ENCODE measurements around the gene CHD9.

CHD9 gene

GRCh38 chr16:53209429-53209828 lies 154.6 kb downstream of the CHD9 start:
- Histone ChIP-seq H3K9me3 (ENCODE audit: control insufficient read depth, insufficient read depth, low read depth, low read length) (no peaks in the 10 kb centered on the region), H3K36me3 (ENCODE audit: control insufficient read depth in 2 of 2, insufficient read depth in 1 of 2, low read length in 2 of 2) (peaks cover 0 to 3% of the 10 kb centered on the region in 2 experiments; a peak in 2 of 3 replicates), H3K4me1 (ENCODE audit: control insufficient read depth, insufficient read depth, low read length) (peaks cover 5% of the 10 kb centered on the region), H3K27ac (ENCODE audit: extremely low read depth, low read depth, low read length) (peak overlapping the region; percentile 45; the same call in 1 of the 2 replicates), H3K4me3 (ENCODE audit: low read depth, low read length) (peak overlapping the region; percentile 55)
- TF ChIP-seq PRDM1 (tag by site-specific recombination; IDR thresholded peaks at IDR 0.05), result peak; percentile 68
- TF ChIP-seq ZNF37A (tag by site-specific recombination; IDR thresholded peaks at IDR 0.05), result no peak
- peak; percentile 37; the same call in 1 of the 2 replicates for TF ChIP-seq ZNF366 (tag by site-specific recombination; conservative IDR thresholded peaks at IDR 0.05)
- ChIA-PET CTCF (no interaction called here), POLR2A (interaction anchor here (1.5 kb wide), 1 partner anchor 77 kb away, joined by 6 read pairs; no protein-coding TSS in a partner anchor)

DNA sequence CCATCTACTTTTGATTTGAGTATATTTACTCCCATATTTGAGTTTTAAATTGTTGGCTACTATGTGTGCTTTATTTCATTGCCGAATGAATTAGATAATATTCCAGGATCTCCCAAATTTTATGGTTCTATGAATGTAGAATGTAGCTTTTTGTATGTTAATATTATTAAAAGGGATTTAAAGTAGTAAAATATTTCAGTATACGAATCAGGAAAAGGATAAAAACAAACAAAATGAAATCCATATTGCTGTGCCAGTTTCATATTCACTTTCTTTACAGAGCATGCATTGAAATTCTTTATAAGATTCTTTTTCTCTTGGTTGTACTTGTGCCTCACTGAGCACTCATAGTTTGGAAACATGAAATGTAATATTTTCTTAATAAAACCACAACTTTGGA lies 155.1 kb downstream of the CHD9 start:
- POLR2A ChIA-PET, result no interaction called here
- TF ChIP-seq, protein P1, sequence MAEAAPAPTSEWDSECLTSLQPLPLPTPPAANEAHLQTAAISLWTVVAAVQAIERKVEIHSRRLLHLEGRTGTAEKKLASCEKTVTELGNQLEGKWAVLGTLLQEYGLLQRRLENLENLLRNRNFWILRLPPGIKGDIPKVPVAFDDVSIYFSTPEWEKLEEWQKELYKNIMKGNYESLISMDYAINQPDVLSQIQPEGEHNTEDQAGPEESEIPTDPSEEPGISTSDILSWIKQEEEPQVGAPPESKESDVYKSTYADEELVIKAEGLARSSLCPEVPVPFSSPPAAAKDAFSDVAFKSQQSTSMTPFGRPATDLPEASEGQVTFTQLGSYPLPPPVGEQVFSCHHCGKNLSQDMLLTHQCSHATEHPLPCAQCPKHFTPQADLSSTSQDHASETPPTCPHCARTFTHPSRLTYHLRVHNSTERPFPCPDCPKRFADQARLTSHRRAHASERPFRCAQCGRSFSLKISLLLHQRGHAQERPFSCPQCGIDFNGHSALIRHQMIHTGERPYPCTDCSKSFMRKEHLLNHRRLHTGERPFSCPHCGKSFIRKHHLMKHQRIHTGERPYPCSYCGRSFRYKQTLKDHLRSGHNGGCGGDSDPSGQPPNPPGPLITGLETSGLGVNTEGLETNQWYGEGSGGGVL (tag by site-specific recombination; IDR thresholded peaks at IDR 0.05), result no peak
- TF ChIP-seq ZNF280D (tag by site-specific recombination; IDR thresholded peaks at IDR 0.05) (no peak), ZNF670 (tag by site-specific recombination; IDR thresholded peaks at IDR 0.05; ENCODE audit: low read depth) (no peak), ZSCAN4 (tag by site-specific recombination; IDR thresholded peaks at IDR 0.05) (no peak), ZNF146 (tag by site-specific recombination; IDR thresholded peaks at IDR 0.05) (no peak), ZNF792 (tag by site-specific recombination; IDR thresholded peaks at IDR 0.05) (no peak), HOXA7 (CRISPR knock-in tag; IDR thresholded peaks at IDR 0.05; ENCODE audit: borderline replicate concordance) (no peak)
- TF ChIP-seq, protein P2, sequence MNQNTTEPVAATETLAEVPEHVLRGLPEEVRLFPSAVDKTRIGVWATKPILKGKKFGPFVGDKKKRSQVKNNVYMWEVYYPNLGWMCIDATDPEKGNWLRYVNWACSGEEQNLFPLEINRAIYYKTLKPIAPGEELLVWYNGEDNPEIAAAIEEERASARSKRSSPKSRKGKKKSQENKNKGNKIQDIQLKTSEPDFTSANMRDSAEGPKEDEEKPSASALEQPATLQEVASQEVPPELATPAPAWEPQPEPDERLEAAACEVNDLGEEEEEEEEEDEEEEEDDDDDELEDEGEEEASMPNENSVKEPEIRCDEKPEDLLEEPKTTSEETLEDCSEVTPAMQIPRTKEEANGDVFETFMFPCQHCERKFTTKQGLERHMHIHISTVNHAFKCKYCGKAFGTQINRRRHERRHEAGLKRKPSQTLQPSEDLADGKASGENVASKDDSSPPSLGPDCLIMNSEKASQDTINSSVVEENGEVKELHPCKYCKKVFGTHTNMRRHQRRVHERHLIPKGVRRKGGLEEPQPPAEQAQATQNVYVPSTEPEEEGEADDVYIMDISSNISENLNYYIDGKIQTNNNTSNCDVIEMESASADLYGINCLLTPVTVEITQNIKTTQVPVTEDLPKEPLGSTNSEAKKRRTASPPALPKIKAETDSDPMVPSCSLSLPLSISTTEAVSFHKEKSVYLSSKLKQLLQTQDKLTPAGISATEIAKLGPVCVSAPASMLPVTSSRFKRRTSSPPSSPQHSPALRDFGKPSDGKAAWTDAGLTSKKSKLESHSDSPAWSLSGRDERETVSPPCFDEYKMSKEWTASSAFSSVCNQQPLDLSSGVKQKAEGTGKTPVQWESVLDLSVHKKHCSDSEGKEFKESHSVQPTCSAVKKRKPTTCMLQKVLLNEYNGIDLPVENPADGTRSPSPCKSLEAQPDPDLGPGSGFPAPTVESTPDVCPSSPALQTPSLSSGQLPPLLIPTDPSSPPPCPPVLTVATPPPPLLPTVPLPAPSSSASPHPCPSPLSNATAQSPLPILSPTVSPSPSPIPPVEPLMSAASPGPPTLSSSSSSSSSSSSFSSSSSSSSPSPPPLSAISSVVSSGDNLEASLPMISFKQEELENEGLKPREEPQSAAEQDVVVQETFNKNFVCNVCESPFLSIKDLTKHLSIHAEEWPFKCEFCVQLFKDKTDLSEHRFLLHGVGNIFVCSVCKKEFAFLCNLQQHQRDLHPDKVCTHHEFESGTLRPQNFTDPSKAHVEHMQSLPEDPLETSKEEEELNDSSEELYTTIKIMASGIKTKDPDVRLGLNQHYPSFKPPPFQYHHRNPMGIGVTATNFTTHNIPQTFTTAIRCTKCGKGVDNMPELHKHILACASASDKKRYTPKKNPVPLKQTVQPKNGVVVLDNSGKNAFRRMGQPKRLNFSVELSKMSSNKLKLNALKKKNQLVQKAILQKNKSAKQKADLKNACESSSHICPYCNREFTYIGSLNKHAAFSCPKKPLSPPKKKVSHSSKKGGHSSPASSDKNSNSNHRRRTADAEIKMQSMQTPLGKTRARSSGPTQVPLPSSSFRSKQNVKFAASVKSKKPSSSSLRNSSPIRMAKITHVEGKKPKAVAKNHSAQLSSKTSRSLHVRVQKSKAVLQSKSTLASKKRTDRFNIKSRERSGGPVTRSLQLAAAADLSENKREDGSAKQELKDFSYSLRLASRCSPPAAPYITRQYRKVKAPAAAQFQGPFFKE (tag by site-specific recombination; IDR thresholded peaks at IDR 0.05; ENCODE audit: borderline replicate concordance), result no peak
- TF ChIP-seq, protein P3, sequence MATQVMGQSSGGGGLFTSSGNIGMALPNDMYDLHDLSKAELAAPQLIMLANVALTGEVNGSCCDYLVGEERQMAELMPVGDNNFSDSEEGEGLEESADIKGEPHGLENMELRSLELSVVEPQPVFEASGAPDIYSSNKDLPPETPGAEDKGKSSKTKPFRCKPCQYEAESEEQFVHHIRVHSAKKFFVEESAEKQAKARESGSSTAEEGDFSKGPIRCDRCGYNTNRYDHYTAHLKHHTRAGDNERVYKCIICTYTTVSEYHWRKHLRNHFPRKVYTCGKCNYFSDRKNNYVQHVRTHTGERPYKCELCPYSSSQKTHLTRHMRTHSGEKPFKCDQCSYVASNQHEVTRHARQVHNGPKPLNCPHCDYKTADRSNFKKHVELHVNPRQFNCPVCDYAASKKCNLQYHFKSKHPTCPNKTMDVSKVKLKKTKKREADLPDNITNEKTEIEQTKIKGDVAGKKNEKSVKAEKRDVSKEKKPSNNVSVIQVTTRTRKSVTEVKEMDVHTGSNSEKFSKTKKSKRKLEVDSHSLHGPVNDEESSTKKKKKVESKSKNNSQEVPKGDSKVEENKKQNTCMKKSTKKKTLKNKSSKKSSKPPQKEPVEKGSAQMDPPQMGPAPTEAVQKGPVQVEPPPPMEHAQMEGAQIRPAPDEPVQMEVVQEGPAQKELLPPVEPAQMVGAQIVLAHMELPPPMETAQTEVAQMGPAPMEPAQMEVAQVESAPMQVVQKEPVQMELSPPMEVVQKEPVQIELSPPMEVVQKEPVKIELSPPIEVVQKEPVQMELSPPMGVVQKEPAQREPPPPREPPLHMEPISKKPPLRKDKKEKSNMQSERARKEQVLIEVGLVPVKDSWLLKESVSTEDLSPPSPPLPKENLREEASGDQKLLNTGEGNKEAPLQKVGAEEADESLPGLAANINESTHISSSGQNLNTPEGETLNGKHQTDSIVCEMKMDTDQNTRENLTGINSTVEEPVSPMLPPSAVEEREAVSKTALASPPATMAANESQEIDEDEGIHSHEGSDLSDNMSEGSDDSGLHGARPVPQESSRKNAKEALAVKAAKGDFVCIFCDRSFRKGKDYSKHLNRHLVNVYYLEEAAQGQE (tag by site-specific recombination; IDR thresholded peaks at IDR 0.05), result no peak

More for the DNA sequence above, 155.1 kb downstream of the CHD9 start:
- Histone ChIP-seq H3K4me1 (ENCODE audit: control insufficient read depth, insufficient read depth, low read length) (peaks cover 5% of the 10 kb centered on the region), H3K36me3 (ENCODE audit: control insufficient read depth in 2 of 2, insufficient read depth in 1 of 2, low read length in 2 of 2) (peaks cover 0 to 3% of the 10 kb centered on the region in 2 experiments), H3K27ac (ENCODE audit: extremely low read depth, low read depth, low read length) (no peak overlapping the region), H3K4me3 (ENCODE audit: low read depth, low read length) (peak overlapping the region; percentile 55), H3K9me3 (ENCODE audit: control insufficient read depth, insufficient read depth, low read depth, low read length) (no peaks in the 10 kb centered on the region)
- CTCF ChIA-PET, result no interaction called here

All from HEK293 (cell line).